Activated CD4-positive, alpha-beta T cell treated with anti-CD3 and anti-CD28 coated beads, Interleukin-2, amount 50 U/mL, for 16 hours (primary cell): ENCODE results near the gene NDUFS8.

Source experiments
- DNase-seq: peaks from one replicate; pipeline ENCODE4 v3.0.0-alpha.2; 2020

The NDUFS8 gene

GRCh38 chr11:68016904-68017817, 13.3 kb upstream of the NDUFS8 start:
- no peak for DNase-seq

GRCh38 chr11:68017980-68018729, 12.3 kb upstream of the NDUFS8 start:
- DNase-seq = no peak

GRCh38 chr11:68018730-68019190, 11.7 kb upstream of the NDUFS8 start:
- no peak for DNase-seq

GRCh38 chr11:68019486-68019885, 11.0 kb upstream of the NDUFS8 start:
- no peak for DNase-seq

- DNase-seq = no peak
Observed at GRCh38 chr11:68020575-68020974, 9.9 kb upstream of the NDUFS8 start.

GRCh38 chr11:68021167-68021787, 9.2 kb upstream of the NDUFS8 start:
- no peak for DNase-seq

- no peak for DNase-seq
Observed at GRCh38 chr11:68022531-68022930, 8.0 kb upstream of the NDUFS8 start.

GRCh38 chr11:68024508-68024907, 6.0 kb upstream of the NDUFS8 start:
- DNase-seq = no peak

- no peak for DNase-seq
Observed at GRCh38 chr11:68025047-68025446, 5.4 kb upstream of the NDUFS8 start.

GRCh38 chr11:68026391-68027105, 3.9 kb upstream of the NDUFS8 start:
- DNase-seq = no peak

- no peak for DNase-seq
Observed at GRCh38 chr11:68027667-68028066, 2.8 kb upstream of the NDUFS8 start.

- no peak for DNase-seq
Observed at GRCh38 chr11:68028802-68029545, 1.5 kb upstream of the NDUFS8 start.

- no peak for DNase-seq
Observed at GRCh38 chr11:68031144-68031464, 623 bp downstream of the NDUFS8 start.

GRCh38 chr11:68032003-68032402, 1.5 kb downstream of the NDUFS8 start:
- DNase-seq = no peak

- no peak for DNase-seq
Observed at GRCh38 chr11:68032997-68033707, 2.7 kb downstream of the NDUFS8 start.

- no peak for DNase-seq
Observed at GRCh38 chr11:68033708-68034045, 3.2 kb downstream of the NDUFS8 start.

GRCh38 chr11:68035266-68035876, 4.9 kb downstream of the NDUFS8 start:
- no peak for DNase-seq

- no peak for DNase-seq
Observed at GRCh38 chr11:68036141-68036716, 5.7 kb downstream of the NDUFS8 start.

- DNase-seq = peak; percentile 44
Observed at GRCh38 chr11:68036717-68037239, 6.3 kb downstream of the NDUFS8 start.

- DNase-seq = no peak
Observed at GRCh38 chr11:68037411-68038225, 7.1 kb downstream of the NDUFS8 start.
